Pons (tissue), 1 donor: ENCODE measurements around the gene PRKCH.
A peak's percentile ranks its signal among the peaks of the same experiment; 100 is the strongest.

Experiments
- DNase-seq: peaks from one replicate; pipeline ENCODE4 v3.0.0-alpha.2; 2016; ENCODE audit warnings: low spot score

PRKCH gene

GRCh38 chr14:61475316-61475715, 153.9 kb downstream of the PRKCH start:
- peak; percentile 75 for DNase-seq

- no peak for DNase-seq
Measured at GRCh38 chr14:61476105-61476753, 154.8 kb downstream of the PRKCH start.

DNA sequence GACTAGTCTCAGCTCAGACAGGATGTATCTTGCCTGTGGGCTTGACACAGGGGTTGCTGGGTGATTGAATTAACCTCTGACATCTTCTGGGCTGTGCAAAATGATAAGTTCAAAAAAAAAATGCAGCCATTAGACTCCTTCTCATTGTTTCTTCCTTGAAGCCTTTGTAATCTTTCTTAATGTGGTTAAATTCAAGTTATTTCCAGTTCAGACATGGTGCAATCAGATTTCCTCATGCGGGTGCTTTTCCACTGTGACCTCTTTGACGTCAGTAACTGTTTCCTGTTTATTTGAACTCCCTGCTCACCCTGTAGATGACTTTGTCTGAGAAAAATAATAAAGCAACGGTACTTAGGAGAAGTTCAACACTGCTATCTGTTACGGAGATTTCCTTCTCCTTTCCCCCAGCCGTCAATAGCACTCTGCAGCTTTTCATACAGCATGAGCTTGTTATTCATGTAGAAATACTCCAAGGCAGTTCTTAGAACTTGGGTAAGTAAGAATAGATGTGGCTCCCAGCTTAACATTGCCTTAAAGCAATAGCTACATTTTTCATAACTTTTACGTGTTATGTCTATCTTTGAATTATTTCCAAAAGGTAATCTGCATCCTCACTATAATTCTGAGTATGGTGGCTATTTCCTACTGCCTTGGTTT, 155.5 kb downstream of the PRKCH start:
- peak; percentile 87 for DNase-seq

DNA sequence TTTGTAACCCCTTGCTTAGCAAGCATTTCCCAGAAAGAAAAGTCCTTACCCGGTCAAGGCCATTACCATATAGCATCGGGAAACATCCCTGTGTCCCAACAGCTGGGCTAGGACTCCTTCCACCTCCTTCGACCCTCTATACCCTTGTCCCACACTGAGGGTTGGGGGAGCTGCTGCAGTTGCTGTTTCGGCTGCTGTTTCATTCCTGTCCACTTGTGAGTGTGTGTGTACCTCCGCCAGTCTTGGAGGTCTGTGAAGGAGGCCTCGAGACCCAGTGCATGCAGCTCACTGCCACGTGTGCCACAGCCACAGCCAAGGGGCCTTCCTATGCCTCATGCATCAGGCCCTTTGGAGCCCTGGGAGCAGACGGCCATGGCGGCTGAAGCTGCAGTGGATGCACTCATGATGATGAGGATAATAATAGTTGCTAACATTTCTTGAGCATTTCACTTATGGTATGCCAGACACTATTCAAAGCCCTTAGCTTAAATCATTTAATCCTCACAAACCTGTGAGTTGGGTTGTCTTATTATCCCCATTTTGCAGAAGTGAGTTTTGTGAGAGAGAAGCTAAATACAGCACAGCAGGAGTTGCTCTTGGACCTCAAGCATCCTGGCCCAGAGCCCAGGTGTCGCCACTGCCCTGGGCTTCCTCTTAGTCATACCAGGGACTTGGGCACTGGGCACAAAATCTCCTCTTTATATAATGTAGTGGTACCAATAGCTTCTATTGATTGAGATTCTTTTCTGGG, 156.5 kb downstream of the PRKCH start:
- DNase-seq, result peak; percentile 68

DNA sequence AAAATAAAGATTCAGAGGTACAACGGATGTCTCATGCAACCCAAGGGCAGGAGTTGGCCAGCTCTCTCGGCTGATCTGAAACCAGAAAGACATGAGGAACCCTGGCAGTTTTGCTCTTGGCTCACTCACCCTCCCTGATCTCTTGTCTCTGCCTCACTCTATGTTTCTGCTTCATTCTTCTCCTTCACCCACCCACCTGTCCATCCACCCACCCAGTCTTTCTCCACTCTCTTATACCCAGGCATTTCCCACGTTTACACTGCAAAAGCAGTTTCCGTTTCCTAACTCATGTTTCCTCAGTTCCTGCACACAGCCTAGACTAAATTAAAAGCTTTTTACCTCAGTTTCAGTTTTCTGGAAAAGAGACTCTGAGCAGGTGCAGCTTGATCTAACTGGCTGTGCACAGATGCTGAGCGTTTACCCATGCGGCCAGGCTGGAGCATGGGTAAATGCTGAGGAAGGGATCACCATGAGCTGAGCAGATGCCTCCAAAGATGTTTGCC, 157.6 kb downstream of the PRKCH start:
- DNase-seq, result no peak

GRCh38 chr14:61479746-61480502, 158.5 kb downstream of the PRKCH start:
- no peak for DNase-seq

DNA sequence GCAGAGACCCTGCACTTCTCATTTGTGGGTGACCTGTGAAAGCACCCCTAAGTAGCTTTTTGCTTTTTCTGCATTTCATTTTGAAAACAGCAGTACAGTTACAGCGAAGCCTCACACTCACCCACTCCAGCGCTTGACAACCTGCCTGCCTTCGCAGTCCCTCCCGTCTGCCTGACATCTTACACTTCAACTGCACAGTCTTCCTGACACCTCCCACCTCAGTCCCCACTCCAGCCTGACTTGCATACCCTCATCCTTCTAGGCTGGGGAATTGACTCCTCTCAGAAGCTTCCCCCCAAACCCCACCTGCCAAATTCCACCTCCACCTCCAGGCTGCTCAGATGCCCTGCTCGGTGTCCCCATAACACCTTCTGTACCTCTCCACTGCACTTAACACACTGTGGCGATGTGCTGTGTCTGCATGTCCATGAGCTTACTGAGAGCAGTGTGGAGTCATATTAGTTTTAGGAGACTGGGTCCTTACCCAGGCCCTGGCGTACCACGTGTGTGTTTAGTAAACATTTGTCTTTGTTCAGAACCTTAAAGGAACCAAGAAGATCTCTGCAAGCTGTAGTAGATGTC, 159.4 kb downstream of the PRKCH start:
- DNase-seq, result no peak

GRCh38 chr14:61481701-61482100, 160.3 kb downstream of the PRKCH start:
- DNase-seq, result no peak

- no peak for DNase-seq
Measured at GRCh38 chr14:61482348-61483206, 161.2 kb downstream of the PRKCH start.

- DNase-seq, result no peak
Measured at GRCh38 chr14:61483476-61483875, 162.1 kb downstream of the PRKCH start.

DNA sequence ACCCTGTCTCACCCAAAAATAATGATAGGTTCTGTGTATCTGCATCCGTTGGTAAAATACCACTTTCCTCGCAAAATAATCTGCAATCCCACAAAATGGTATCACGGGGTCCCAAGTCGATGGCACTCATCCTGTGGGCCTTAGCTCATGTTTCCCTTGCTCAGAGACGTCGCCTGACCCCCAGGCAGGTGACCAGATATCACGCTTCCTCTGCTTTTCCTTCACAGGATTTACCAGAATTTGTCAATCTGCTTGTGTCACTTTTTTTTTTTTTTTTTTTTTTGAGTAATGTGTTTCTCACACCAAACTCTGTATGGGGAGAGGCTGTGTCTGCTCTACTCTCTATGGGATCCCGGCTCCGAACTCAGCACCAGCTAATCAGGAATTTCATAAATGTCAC, 162.7 kb downstream of the PRKCH start:
- no peak for DNase-seq

- no peak for DNase-seq
Measured at GRCh38 chr14:61484826-61485584, 163.6 kb downstream of the PRKCH start.

- DNase-seq, result no peak
Measured at GRCh38 chr14:61485661-61486060, 164.3 kb downstream of the PRKCH start.

GRCh38 chr14:61486930-61487495, 165.6 kb downstream of the PRKCH start:
- DNase-seq, result no peak

GRCh38 chr14:61488417-61489401, 167.3 kb downstream of the PRKCH start:
- no peak for DNase-seq

DNA sequence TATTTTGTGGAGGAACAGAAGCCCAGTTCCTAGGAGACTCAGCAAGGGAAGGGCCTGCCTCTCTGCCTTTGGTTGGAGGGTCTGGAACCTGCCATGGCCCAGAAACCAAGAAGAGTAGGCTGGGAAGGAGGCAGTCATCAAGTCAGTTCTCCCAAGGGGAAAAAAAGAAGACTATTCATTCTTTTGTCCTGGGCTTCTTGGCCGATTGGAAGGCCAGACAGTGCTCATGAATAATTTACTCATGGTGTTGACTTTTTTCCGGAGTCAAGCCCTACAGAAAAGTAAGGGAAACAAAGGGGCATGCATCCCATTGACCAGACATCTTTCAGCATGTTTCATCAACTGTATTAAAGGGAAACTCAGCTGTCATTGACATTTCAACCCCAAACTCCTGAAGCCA, 168.1 kb downstream of the PRKCH start:
- DNase-seq, result peak; percentile 74

DNA sequence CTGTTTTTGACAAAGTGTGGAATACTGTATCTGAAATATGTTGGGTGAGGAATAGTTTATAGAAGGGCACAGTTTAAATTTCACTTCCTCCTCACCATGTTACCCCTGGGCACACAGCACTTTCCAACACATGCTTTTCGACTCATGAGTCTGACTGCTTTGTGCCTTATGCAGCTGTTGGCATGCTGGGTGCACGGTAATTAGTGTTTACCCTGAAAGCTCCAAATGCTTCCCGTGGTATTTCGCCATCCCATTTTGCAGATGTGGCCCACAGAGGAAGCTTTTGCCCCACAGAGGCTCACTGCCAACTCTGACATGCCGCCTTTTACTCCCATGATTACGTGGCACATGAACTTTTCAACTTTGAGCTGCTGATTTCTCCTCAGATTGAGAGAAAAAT, 168.6 kb downstream of the PRKCH start:
- DNase-seq, result peak; percentile 82

DNA sequence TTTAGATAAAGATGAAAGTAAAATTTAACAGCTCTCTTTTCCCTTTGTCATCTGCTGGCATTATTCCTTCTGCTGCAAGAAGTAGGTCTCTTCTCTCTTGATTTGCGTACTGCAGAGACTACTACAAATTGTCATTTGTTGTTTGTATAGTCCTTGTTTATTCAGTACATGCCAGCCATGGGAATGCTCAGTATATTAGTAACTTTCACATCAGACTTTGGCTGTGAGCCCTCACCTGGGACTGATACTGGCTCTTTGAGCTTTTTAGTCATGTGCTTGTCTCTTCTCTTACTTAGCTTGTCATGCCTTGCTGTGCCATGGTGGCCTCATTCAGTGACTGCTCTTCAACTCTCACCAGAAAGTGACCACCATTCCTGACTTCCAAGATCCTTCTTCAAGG, 169.8 kb downstream of the PRKCH start:
- DNase-seq, result no peak
